K562 (cell line): ENCODE measurements around the gene UTS2R.

Experiments used
- ARNT ChIP-seq, 2 experiments: fragments of 450-650 bp; IDR thresholded peaks; 2 replicates each; pipeline ENCODE4 v1.6.1; 2016; ENCODE audit warnings: mild to moderate bottlenecking in 1 of 2
- CTCF ChIP-seq, 3 experiments: IDR thresholded peaks in 2 of 3; conservative IDR thresholded peaks in 1 of 3; 2 replicates each; pipeline ENCODE4 v1.5.1; 2011 to 2012; ENCODE audit warnings: low read length in 3 of 3, mild to moderate bottlenecking in 3 of 3, control low read depth in 2 of 3, improper control_type of control experiment in 1 of 3, inconsistent platforms in 1 of 3, low read depth in 1 of 3, mixed read lengths in 1 of 3, moderate library complexity in 1 of 3; ENCODE audit not compliant: insufficient read depth in 2 of 3
- EP300 ChIP-seq: IDR thresholded peaks from 2 replicates; pipeline ENCODE4 v1.6.1; 2012; ENCODE audit warnings: low read length, improper control_type of control experiment
- KDM4B ChIP-seq, 2 experiments: fragments of 450-650 bp in 1 of 2; sonication (generic) in 1 of 2; IDR thresholded peaks; 2 replicates each; pipeline ENCODE4 v1.6.1; 2016 to 2017; ENCODE audit warnings: borderline replicate concordance in 2 of 2, antibody characterized with exemption in 1 of 2, low read depth in 1 of 2, mild to moderate bottlenecking in 1 of 2
- ZBTB34 ChIP-seq: fragments of 250-450 bp; sonication (Bioruptor Pico); IDR thresholded peaks from 2 replicates; pipeline ENCODE4 v1.8.0; 2021; ENCODE audit warnings: mild to moderate bottlenecking, moderate library complexity
- ZNF699 ChIP-seq: fragments of 250-450 bp; sonication (Bioruptor Pico); IDR thresholded peaks from 2 replicates; pipeline ENCODE4 v1.8.0; 2021; ENCODE audit warnings: mild to moderate bottlenecking, moderate library complexity; ENCODE audit not compliant: insufficient replicate concordance

- TF ChIP-seq EP300 (no peak), CTCF (IDR thresholded peaks at IDR 0.05 in 2 of 3, conservative IDR thresholded peaks at IDR 0.05 in 1 of 3; ENCODE audit: insufficient read depth in 2 of 3, low read depth in 1 of 3, low read length in 3 of 3) (no peak), KDM4B (IDR thresholded peaks at IDR 0.05; ENCODE audit: borderline replicate concordance in 2 of 2, low read depth in 1 of 2) (no peak), ZBTB34 (no peak), ARNT (IDR thresholded peaks at IDR 0.05) (no peak), ZNF699 (CRISPR knock-in tag) (no peak)
Observed at GRCh38 chr17:82353484-82353883, 18.1 kb upstream of the UTS2R start.
